GM18508 (cell line): ENCODE measurements around the gene MGLL.

Experiments
- ATAC-seq: cut with Tn5 transposase; IDR thresholded peaks from one replicate; pipeline ENCODE4 v1.9.1; 2021; ENCODE audit warnings: moderate number of reproducible peaks; ENCODE audit not compliant: insufficient read depth, unreplicated experiment

Gene MGLL

DNA sequence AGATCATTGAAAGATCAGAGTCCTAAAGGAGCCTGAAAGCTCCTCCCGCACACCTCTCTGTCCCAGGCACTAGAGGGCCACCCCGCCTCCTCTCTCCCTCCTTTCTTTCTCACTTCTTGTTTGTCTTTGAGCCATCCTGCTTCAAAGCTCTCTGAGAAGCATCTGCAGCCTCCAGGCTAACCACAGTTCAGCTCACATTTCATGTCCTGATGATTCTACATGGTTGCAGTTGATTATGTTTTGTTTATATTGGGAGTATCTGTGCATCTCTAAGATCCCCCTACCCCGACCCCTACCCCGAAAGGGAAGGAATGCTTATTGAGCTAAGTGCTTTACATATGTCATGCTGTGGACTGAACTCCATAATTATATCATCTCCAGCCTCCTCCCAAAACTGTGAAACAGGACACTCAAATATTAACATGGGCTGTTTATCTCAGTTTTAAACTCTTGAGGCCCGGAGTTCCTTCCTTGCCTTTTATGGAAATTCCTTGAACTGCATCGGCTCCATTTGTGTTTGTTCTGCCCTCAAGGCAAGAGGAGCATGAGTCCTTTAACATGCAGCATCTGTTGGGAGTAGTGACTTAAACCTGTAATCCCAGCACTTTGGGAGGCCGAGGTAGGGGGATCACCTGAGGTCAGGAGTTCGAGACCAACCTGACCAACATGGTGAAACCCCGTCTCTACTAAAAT, 30.9 kb downstream of the MGLL start:
- no peak for ATAC-seq

GRCh38 chr3:127790882-127791183, 31.5 kb downstream of the MGLL start:
- no peak for ATAC-seq

DNA sequence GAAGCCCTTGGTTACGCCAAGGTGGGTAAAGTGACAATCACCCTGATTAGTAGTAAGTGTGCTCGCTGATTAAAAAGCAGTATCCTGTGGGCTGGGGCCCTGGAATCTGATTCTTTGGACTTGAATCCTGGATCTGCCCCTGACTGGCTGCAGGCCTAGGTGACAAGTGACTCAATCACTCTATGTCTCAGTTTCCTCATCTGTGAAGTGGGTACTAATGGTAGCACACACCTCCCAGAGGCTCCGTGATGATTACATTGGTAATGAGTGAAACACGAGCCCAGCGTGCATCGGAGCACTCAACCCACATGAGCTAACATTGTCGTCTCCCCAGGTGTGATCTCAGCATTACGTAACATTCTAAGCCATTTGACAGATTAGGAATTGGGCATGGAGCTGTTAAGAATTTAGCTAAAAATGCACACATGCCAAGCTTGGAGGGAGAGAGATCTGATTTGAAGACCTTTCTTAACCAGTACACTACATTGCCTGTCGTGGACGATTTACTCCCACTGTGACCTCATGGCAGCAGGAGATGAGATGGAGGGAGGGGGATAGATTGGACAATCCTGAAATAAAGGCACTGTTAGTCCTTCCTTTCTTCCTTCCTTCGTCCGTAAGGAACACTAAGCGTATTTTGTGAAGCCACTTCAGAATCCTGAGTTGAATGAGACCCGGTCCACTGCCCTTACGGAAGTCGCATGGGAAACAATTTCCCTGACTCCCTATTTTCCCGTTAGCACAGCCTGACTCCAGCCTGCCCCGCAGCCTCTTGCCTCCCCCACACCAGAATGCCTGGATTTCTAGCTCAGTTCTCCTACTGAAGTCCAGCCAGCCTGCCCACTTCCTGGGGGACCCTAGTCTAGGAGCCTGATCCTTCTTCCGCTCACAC, 32.1 kb downstream of the MGLL start:
- no peak for ATAC-seq

GRCh38 chr3:127789051-127789450, 33.3 kb downstream of the MGLL start:
- ATAC-seq, result no peak

DNA sequence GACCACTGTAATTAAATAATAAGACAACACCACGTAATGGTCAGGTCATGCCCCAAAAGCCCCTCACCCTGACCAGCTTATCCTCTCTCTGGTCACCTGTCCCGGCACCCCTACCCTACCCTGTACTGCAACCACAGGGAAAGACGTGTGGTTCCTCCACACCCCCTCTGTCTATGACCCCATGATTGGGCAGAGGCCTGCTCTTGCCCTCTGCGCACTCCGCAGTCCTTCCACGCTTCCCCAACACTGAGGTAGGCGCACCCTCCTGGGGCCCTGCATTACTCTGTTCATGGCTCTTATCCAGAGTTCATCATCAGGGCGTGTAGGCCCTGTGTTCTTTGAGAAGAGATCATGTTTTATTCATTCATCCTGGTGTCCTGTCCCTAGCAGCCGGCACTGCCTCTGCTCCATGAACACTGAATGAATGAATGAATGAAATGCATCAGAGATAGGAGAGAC, 33.8 kb downstream of the MGLL start:
- no peak for ATAC-seq

- no peak for ATAC-seq
These were observed 34.5 kb downstream of the MGLL start for GRCh38 chr3:127787571-127788365.

DNA sequence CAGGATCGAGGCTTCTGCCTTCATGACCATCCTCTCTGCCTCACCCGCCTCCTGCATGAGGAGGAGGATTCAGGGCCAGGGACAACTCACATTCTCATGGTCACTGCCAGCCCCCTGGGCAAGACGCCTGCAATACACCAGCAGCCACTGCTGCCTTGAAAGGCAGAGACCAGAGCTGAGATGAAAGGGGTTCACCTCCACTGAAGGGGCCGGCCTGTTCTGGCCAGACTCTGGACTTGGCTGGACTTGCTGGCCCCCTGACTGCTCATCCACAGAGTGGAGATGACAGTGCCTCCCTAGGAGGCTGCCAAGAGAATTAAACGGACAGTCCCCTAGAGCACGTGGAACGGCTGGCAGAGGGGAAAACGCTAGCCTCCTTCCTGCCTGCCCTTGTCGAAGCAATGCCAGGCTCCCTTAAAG, 35.2 kb downstream of the MGLL start:
- ATAC-seq, result no peak

GRCh38 chr3:127786353-127787070, 35.8 kb downstream of the MGLL start:
- ATAC-seq, result no peak

DNA sequence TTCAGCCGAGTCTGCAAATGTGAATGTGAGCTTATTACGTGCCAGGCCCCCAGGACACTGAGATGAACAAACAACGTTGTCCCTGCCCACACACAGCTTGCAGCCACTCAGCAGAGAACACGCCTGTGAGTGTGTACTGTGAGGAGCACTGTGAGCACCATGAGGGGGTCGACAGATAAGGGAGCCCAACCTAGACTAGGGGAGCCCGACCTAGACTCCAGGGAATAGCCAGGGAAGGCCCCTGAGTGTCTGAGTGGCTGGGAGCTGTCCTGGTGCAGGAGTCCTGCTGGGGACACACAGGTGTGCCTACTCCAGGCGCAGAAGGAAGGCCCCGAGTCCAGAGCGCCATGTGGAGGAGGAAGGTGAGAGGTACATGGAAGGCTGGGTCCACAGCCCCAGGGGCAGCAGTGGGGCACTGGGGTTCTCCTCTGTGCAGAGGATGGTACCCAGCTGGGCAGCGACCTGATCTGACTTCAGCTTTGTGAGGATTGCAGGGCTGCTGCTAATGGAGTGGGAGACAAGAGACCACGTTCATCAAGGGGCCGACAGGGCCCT, 36.5 kb downstream of the MGLL start:
- ATAC-seq, result no peak

DNA sequence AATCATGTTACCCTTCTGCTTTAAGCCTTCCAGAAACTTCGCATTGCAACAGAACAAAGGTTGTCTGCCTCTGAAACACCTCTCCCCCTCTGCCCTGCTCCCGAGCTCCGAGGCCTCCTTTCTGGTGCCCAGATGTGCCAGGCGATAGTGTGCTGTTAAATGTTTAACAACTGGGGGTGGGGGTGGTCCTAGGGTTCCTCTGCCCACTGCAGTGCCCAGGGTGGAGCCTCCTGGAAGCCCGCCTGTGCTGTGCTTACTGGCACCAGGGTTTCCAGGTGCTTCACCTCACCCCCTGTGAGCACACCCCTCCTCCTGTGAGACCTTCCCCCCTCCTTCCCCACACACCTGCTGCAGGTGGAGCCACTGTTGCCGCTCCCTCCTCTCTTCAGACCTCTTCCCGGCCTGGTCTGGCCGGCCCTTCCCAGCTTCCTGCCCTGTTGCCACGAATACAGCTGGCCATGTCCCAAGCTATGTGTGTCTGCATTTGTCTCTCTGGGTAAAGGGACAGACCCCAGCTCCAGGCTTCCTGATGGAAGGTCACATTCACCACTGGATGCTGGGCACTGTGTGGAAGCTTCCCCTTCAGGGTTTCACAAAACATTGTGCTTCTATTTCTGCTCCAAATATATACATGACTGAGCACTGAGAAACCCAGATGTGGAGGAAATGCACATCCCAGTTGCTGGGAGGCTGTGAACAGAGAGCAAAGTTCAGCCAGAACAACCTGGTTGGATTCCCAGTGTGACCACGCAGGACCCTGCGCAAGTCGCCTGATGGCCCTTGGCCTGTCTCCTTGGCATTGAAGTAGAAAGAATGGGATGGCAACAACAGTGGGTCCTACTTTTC, 37.2 kb downstream of the MGLL start:
- no peak for ATAC-seq

DNA sequence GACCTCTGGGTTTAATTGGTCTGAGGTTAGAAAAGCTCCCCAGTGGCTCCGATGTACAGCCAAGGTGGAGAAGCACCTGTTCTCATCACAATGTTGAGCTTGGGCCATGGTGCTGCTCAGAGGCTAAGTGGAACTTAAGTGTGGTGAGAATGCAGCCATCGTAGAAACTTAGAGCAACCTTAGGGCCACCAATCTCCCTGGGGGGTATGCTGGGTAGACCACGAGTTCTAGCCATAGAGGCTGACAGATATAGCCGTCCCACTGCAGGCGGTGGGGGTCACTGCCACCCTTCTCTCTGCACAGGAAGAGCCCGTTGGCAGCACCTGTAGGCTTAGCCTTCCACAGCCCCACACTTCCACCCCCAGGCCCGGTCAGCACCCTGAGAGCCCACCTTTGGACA, 38.0 kb downstream of the MGLL start:
- ATAC-seq, result no peak

DNA sequence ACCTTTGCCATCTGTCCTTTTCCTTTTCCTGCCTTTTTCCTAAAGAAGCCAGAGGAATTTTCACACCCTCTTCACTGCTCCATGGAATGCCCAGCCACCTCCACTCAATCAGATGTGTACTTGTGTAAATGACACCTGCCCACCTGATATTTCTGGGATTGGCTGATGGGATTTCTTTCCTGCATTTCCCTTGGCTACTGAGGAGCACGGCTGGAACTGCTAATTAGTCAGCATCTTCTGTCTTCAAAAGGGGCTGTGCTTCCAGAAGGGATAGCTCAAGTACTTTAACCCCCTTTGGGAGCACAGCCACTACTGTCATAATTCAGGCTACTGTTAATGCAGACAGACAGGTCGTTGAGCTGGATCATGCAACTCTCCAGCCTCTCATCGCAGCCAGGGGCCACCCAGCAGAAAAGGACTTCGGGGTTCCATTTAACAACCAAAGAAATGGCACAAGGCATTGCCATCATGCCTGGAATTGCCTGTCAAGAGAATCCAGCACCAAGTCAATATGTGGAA, 38.6 kb downstream of the MGLL start:
- ATAC-seq, result no peak

DNA sequence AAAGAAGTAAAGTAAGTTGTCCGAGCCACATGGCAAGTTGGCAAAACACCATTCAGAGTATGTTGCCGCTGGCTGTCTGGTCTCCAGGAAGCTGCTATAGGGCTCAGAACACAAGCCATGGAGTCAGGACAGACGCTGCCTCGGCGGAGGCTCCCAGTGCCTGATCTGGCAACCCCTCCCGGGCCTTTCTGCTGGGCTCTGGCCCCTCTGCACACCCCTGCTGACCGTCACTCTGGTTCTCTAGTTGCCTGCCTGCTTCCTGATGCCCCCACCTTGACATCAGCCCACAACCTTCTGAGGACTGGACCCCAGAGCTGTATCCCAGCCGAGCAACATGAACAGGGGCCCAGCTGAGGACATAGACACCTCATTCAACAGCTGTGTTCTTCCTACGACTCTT, 39.1 kb downstream of the MGLL start:
- ATAC-seq, result no peak

- ATAC-seq, result no peak
These were observed 40.8 kb downstream of the MGLL start for GRCh38 chr3:127781411-127782001.

DNA sequence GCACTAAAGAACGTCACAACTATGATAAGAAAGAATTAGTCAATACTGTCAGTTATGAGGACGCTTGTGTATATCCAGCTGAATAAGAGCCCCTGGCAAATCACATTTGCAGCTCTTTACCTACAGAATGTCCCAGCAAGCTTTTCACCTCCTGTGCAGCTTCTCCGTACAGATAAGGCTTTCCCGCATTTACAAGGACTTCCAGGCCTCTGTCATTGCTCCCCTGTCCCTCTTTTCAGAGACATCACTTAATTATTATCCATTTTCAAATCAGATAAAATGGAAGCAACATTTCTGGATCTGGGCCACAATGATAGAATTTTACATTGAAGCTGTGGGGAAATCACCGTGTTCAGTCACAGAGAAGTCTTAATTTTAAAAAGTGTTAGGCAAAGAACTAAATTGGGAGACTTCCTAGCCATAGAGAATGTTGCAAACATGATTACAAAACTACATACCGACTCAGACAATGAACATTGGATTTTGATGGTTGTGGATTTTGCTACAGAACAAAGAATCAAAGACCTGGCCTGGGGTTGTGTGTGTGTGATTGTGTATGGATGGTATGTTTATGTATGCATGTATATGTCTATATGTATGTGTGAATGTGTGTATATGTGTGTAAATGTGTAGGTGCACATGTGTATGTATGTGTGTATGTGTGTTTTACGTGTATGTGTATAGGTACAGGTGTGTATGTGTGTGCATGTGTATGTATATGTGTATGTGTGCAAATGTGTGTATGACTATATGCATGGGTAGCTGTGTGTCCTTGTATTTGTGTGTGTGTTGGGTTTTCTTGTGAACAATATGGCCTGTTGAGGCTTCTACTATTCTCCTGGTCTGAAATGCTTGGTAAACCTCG, 41.5 kb downstream of the MGLL start:
- no peak for ATAC-seq

GRCh38 chr3:127779747-127780146, 42.6 kb downstream of the MGLL start:
- no peak for ATAC-seq

- ATAC-seq, result no peak
These were observed 44.2 kb downstream of the MGLL start for GRCh38 chr3:127777921-127778656.
